H9 (cell line): ENCODE data around the gene DIP2C. TPM values are rescaled to one million over a fixed set of nuclear protein-coding genes. Genes with fewer than 3 reads are reported as not detected.

Experiments used
- DNase-seq: peaks from one replicate; pipeline ENCODE4 v3.0.0-alpha.2; 2017
- H2AFZ ChIP-seq: one replicate; pipeline ENCODE4 v1.6.1; 2013; ENCODE audit warnings: mild to moderate bottlenecking, low read length, control low read depth, moderate library complexity
- H2AK5ac ChIP-seq: 2 replicates; pipeline ENCODE4 v1.6.1; 2013; ENCODE audit warnings: low read length, control low read depth, mixed read lengths; ENCODE audit not compliant: insufficient read length
- H2BK120ac ChIP-seq: one replicate; pipeline ENCODE4 v1.6.1; 2013; ENCODE audit warnings: low read depth, mild to moderate bottlenecking, low read length, control low read depth, inconsistent platforms; ENCODE audit not compliant: poor library complexity, severe bottlenecking
- H2BK12ac ChIP-seq: 2 replicates; pipeline ENCODE4 v1.6.1; 2013; ENCODE audit warnings: low read length, control low read depth, mixed read lengths, low read depth; ENCODE audit not compliant: insufficient read length
- H2BK15ac ChIP-seq: 2 replicates; pipeline ENCODE4 v1.6.1; 2013; ENCODE audit warnings: low read depth, low read length, control low read depth
- H2BK20ac ChIP-seq: one replicate; pipeline ENCODE4 v1.6.1; 2013; ENCODE audit warnings: low read depth, mild to moderate bottlenecking, low read length, control low read depth, inconsistent platforms; ENCODE audit not compliant: poor library complexity, severe bottlenecking
- H2BK5ac ChIP-seq: 2 replicates; pipeline ENCODE4 v1.6.1; 2013; ENCODE audit warnings: low read length, control low read depth, mixed read lengths; ENCODE audit not compliant: insufficient read length
- H3K14ac ChIP-seq: 2 replicates; pipeline ENCODE4 v1.6.1; 2013; ENCODE audit warnings: low read length, control low read depth; ENCODE audit not compliant: insufficient read depth
- H3K18ac ChIP-seq: 2 replicates; pipeline ENCODE4 v1.6.1; 2013; ENCODE audit warnings: low read depth, mild to moderate bottlenecking, mixed read lengths, low read length, control low read depth; ENCODE audit not compliant: insufficient read length
- H3K23ac ChIP-seq: 2 replicates; pipeline ENCODE4 v1.6.1; 2013; ENCODE audit warnings: low read length, control low read depth, mixed read lengths, low read depth; ENCODE audit not compliant: insufficient read length
- H3K23me2 ChIP-seq: 2 replicates; pipeline ENCODE4 v1.6.1; 2013; ENCODE audit warnings: low read depth, mild to moderate bottlenecking, mixed read lengths, low read length, control low read depth; ENCODE audit not compliant: insufficient read length, poor library complexity, severe bottlenecking
- H3K27ac ChIP-seq: 2 replicates; pipeline ENCODE4 v1.5.1; 2013; ENCODE audit warnings: low read length, control low read depth, mixed read lengths, low read depth; ENCODE audit not compliant: insufficient read length
- H3K27me3 ChIP-seq: 2 replicates; pipeline ENCODE4 v1.6.1; 2013; ENCODE audit warnings: low read length, control low read depth, inconsistent platforms; ENCODE audit not compliant: insufficient read depth
- H3K4ac ChIP-seq: 2 replicates; pipeline ENCODE4 v1.6.1; 2013; ENCODE audit warnings: low read depth, mild to moderate bottlenecking, control low read depth, inconsistent platforms, low read length, moderate library complexity
- H3K4me1 ChIP-seq: 2 replicates; pipeline ENCODE4 v1.6.1; 2013; ENCODE audit warnings: low read length, control low read depth, inconsistent platforms; ENCODE audit not compliant: insufficient read depth
- H3K4me2 ChIP-seq: 2 replicates; pipeline ENCODE4 v1.6.1; 2013; ENCODE audit warnings: low read length, control low read depth, mixed read lengths; ENCODE audit not compliant: insufficient read length, insufficient read depth
- H3K56ac ChIP-seq: 2 replicates; pipeline ENCODE4 v1.6.1; 2013; ENCODE audit warnings: low read depth, mild to moderate bottlenecking, mixed read lengths, low read length, control low read depth; ENCODE audit not compliant: insufficient read length
- H3K79me1 ChIP-seq: 2 replicates; pipeline ENCODE4 v1.6.1; 2013; ENCODE audit warnings: low read depth, mild to moderate bottlenecking, moderate library complexity, low read length, control low read depth, inconsistent platforms; ENCODE audit not compliant: insufficient read depth, poor library complexity, severe bottlenecking
- H3K79me2 ChIP-seq: 2 replicates; pipeline ENCODE4 v1.6.1; 2013; ENCODE audit warnings: low read length, control low read depth, inconsistent platforms; ENCODE audit not compliant: insufficient read depth
- H3K9ac ChIP-seq: 2 replicates; pipeline ENCODE4 v1.6.1; 2013; ENCODE audit warnings: low read length, control low read depth, mixed read lengths; ENCODE audit not compliant: insufficient read length; ENCODE audit errors: extremely low read depth
- H3K9me3 ChIP-seq: one replicate; pipeline ENCODE4 v1.6.1; 2013; ENCODE audit warnings: low read depth, low read length, inconsistent platforms; ENCODE audit not compliant: control insufficient read depth
- H3T11ph ChIP-seq: one replicate; pipeline ENCODE4 v1.6.1; 2013; ENCODE audit warnings: mild to moderate bottlenecking, low read length, control low read depth, inconsistent platforms
- H4K20me1 ChIP-seq: one replicate; pipeline ENCODE4 v1.6.1; 2013; ENCODE audit not compliant: control insufficient read depth, insufficient read length, insufficient read depth
- H4K5ac ChIP-seq: 2 replicates; pipeline ENCODE4 v1.6.1; 2013; ENCODE audit warnings: low read depth, mild to moderate bottlenecking, mixed read lengths, low read length, control low read depth; ENCODE audit not compliant: insufficient read length
- H4K8ac ChIP-seq: replicated peaks from 2 replicates; pipeline ENCODE4 v1.6.1; 2013; ENCODE audit warnings: low read length, control low read depth, mixed read lengths, low read depth; ENCODE audit not compliant: insufficient read length
- H4K91ac ChIP-seq: 2 replicates; pipeline ENCODE4 v1.6.1; 2013; ENCODE audit warnings: low read depth, mild to moderate bottlenecking, moderate library complexity, mixed read lengths, low read length, control low read depth; ENCODE audit not compliant: insufficient read length
- H3K27ac Mint-ChIP-seq, 3 experiments: 2 replicates in 2 of 3; 3 replicates in 1 of 3; pipeline ENCODE4 v1.8.0; 2020 to 2021; ENCODE audit warnings: mixed read lengths in 3 of 3, mild to moderate bottlenecking in 1 of 3, moderate library complexity in 1 of 3
- H3K27me3 Mint-ChIP-seq: 2 replicates; pipeline ENCODE4 v1.8.0; 2021; ENCODE audit warnings: low read depth, mild to moderate bottlenecking, moderate library complexity, mixed read lengths
- H3K36me3 Mint-ChIP-seq, 3 experiments: 2 replicates in 2 of 3; 3 replicates in 1 of 3; pipeline ENCODE4 v1.8.0; 2020 to 2021; ENCODE audit warnings: low read depth in 3 of 3, mixed read lengths in 3 of 3; ENCODE audit not compliant: insufficient read depth in 1 of 3
- H3K4me1 Mint-ChIP-seq, 2 experiments: 2 replicates each; pipeline ENCODE4 v1.8.0; 2020; ENCODE audit warnings: mixed read lengths in 2 of 2
- H3K4me3 Mint-ChIP-seq, 2 experiments: 2 replicates in 1 of 2; 3 replicates in 1 of 2; pipeline ENCODE4 v1.8.0; 2020 to 2021; ENCODE audit warnings: mild to moderate bottlenecking in 2 of 2, mixed read lengths in 2 of 2, moderate library complexity in 1 of 2
- H3K9me3 Mint-ChIP-seq, 2 experiments: 2 replicates in 1 of 2; 3 replicates in 1 of 2; pipeline ENCODE4 v1.8.0; 2020; ENCODE audit warnings: mild to moderate bottlenecking in 2 of 2, mixed read lengths in 2 of 2, moderate library complexity in 1 of 2
- CTCF ChIP-seq: fragments of 200-600 bp; sonication (generic); conservative IDR thresholded peaks from 3 replicates; pipeline ENCODE4 v1.8.0; 2021; ENCODE audit warnings: antibody characterized with exemption, mild to moderate bottlenecking
- WGBS: extraction: QIAGEN DNeasy Blood & Tissue Kit; methylation state at CpG from one replicate; pipeline ENCODE4 v1.1.7; 2013; ENCODE audit warnings: missing lambda C conversion rate, low lambda C conversion rate, mixed read lengths; ENCODE audit not compliant: insufficient read length; ENCODE audit errors: extremely low coverage; 5-methylcytosine and 5-hydroxymethylcytosine counted together
- total RNA-seq: library from RNA; stranded (reverse); gene quantifications from 2 replicates; pipeline ENCODE4 v1.2.1, GENCODE V29; 2021

The DIP2C gene
- total RNA-seq, 1 experiment from 2014 or later: 7.9 TPM

- peaks cover 3% of the 10 kb centered on the region in 2 experiments; a peak in 2 of 5 replicates for H3K9me3 Mint-ChIP-seq
- no peak overlapping the region for H3K9ac ChIP-seq
- no peaks in the 10 kb centered on the region; a peak in 1 of 7 replicates for H3K36me3 Mint-ChIP-seq
- WGBS: no CpG with 5 or more reads among the region's 37 CpGs
- no peak overlapping the region for H4K8ac ChIP-seq
- H2BK20ac ChIP-seq: no peak overlapping the region
- no peaks in the 10 kb centered on the region for H3K9me3 ChIP-seq
- no peak overlapping the region for H2BK12ac ChIP-seq
- H3K79me2 ChIP-seq: peaks cover 11% of the 10 kb centered on the region; the same call in 1 of the 2 replicates
- no peak overlapping the region for H4K5ac ChIP-seq
- H3K4ac ChIP-seq: no peak overlapping the region
- no peak overlapping the region for H2AFZ ChIP-seq
- H3K18ac ChIP-seq: no peak overlapping the region
- no peak overlapping the region for H3K27ac ChIP-seq
- H3K14ac ChIP-seq: no peak overlapping the region
- no peak overlapping the region for H2BK120ac ChIP-seq
- H4K91ac ChIP-seq: no peak overlapping the region
- H3K79me1 ChIP-seq: peaks cover 3% of the 10 kb centered on the region
- no peaks in the 10 kb centered on the region for H3K23me2 ChIP-seq
- 0 out of 7 replicates have a peak overlapping the region, but pooled peaks of 1 of the 3 experiments have one; percentile 6 for H3K27ac Mint-ChIP-seq
- no peak for TF ChIP-seq CTCF
- peaks cover 11 to 17% of the 10 kb centered on the region in 2 experiments for H3K4me1 Mint-ChIP-seq
- no peaks in the 10 kb centered on the region for H3K27me3 ChIP-seq
- no peak overlapping the region for H3T11ph ChIP-seq
- no peak overlapping the region for H3K4me2 ChIP-seq
- H2BK5ac ChIP-seq: no peak overlapping the region
- H3K27me3 Mint-ChIP-seq: no peaks in the 10 kb centered on the region
- peaks cover 6% of the 10 kb centered on the region; the same call in 1 of the 2 replicates for H3K4me1 ChIP-seq
- H2AK5ac ChIP-seq: no peak overlapping the region
- DNase-seq: no peak
- H3K56ac ChIP-seq: no peak overlapping the region
- no peak overlapping the region for H3K4me3 Mint-ChIP-seq
- no peak overlapping the region for H2BK15ac ChIP-seq
- no peak overlapping the region for H3K23ac ChIP-seq
- H4K20me1 ChIP-seq: peaks cover 2% of the 10 kb centered on the region
Observed at GRCh38 chr10:666237-667012, 23.0 kb downstream of the DIP2C start.
